Psoas muscle (tissue), 8 donors: Measurements from ENCODE around the gene KRTCAP2. TPM values are rescaled to one million over a fixed set of nuclear protein-coding genes. Genes with fewer than 3 reads are reported as not detected.

Experiments
- ATAC-seq, 4 donors: fragments of 200-7000 bp; cut with Tn5 transposase; one replicate each; pipeline ENCODE4 v1.9.1; 2020; ENCODE audit warnings: moderate library complexity in 3 of 4, mild to moderate bottlenecking in 2 of 4
- DNase-seq, 2 donors: peaks; one replicate each; pipeline ENCODE4 v3.0.0-alpha.2; 2020
- H3K27ac ChIP-seq: fragments of 200-600 bp; one replicate; pipeline ENCODE4 v1.8.0; 2022
- H3K27me3 ChIP-seq, 3 donors: fragments of 200-600 bp in 1 of 3; one replicate each; pipeline versions ENCODE4 v1.6.1 to v1.8.0; 2013 to 2022; ENCODE audit warnings: low read length in 2 of 3, mild to moderate bottlenecking in 2 of 3, moderate library complexity in 1 of 3; ENCODE audit not compliant: insufficient read depth in 3 of 3
- H3K36me3 ChIP-seq, 2 donors: fragments of 200-600 bp in 1 of 2; one replicate each; pipeline versions ENCODE4 v1.6.1 to v1.8.0; 2013 to 2022; ENCODE audit warnings: low read depth in 1 of 2, mild to moderate bottlenecking in 1 of 2, moderate library complexity in 1 of 2; ENCODE audit not compliant: insufficient read depth in 1 of 2
- H3K4me1 ChIP-seq: fragments of 200-600 bp; one replicate; pipeline ENCODE4 v1.8.0; 2022
- H3K4me3 ChIP-seq: fragments of 200-600 bp; one replicate; pipeline ENCODE4 v1.8.0; 2022; ENCODE audit warnings: mild to moderate bottlenecking
- H3K9me3 ChIP-seq: fragments of 200-600 bp; one replicate; pipeline ENCODE4 v1.8.0; 2022
- WGBS, 3 donors: extraction: QIAGEN DNeasy Blood & Tissue Kit; methylation state at CpG; one replicate each; pipeline versions ENCODE4 v1.1.6 to v1.1.7; 2013; 5-methylcytosine and 5-hydroxymethylcytosine counted together
- intact Hi-C, 2 donors: fragments of 100-400 bp; cut with DNase I; formaldehyde crosslinking; loops; one replicate each; pipeline versions ENCODE4 v1.11.0 to v1.14.2; 2022
- polyA plus RNA-seq, 3 donors: library from polyadenylated mRNA; stranded (reverse); fragments of 200-250 nt; gene quantifications; one replicate each; pipeline ENCODE4 v1.2.3, GENCODE V29; 2013
- total RNA-seq, 4 donors: library from RNA; stranded (reverse); fragmentation: NEBNext Ultra II Directional in 2 of 4; extraction: Animal tissue kit (Norgen Biotek cat#: 25700) in 2 of 4; gene quantifications; one replicate each; pipeline versions ENCODE4 v1.2.1 to v1.2.4, GENCODE V29; 2021 to 2023
- TF ChIP-seq, protein P1 (sequence below): fragments of 200-600 bp; IDR thresholded peaks from one replicate; pipeline ENCODE4 v1.8.0; 2022; ENCODE audit warnings: antibody characterized with exemption
- donor health status: healthy with polysubstance abuse.
- donor health status: DM: no; HTN: no; CAD: no; lungs with moderate emphysema.
- donor health status: Bipolar disorder and iron deficiency.
- donor health status: healthy.
- donor health status: DM: yes; HTN: yes; CAD: no.
- donor health status: DM: no; HTN: no; CAD: no.
- donor health status: DM: no; HTN: no; CAD: no.
- donor health status: DM: yes; HTN: yes; CAD: no.

KRTCAP2 gene
- total and polyA plus RNA-seq, 7 donors, result 115 to 171 (median 137) TPM

DNA sequence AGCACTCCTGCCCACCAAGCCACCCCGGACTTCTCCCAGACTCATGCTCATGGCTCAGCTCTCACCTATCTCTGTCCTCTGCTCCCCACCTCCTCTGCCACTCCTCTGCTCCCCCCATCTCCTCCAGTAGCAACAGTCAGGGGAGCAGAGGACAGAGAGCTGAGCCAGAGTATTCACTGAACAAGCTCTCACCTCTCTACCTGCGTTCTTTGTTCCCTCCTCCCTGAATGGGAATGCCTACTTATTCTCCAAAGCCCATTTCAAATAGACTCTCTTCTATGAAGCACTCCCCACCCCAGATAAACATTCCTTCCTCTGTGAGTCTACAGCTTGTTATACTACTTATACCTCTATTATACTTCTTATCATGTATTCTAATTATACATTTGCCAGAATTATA, 51.9 kb downstream of the KRTCAP2 start:
- 82 to 95% (median 83%) methylated on average over 2 of the region's 2 CpGs for WGBS, 3 donors
- Histone ChIP-seq H3K4me3 (no peak overlapping the region), H3K27ac (no peak overlapping the region), H3K27me3 (peaks cover 0 to 3% (median 0%) of the 10 kb centered on the region in 3 donors), H3K36me3 (no peaks in the 10 kb centered on the region), H3K4me1 (peaks cover 4% of the 10 kb centered on the region), H3K9me3 (no peaks in the 10 kb centered on the region)
- ATAC-seq, result no peak
- TF ChIP-seq, protein P1, sequence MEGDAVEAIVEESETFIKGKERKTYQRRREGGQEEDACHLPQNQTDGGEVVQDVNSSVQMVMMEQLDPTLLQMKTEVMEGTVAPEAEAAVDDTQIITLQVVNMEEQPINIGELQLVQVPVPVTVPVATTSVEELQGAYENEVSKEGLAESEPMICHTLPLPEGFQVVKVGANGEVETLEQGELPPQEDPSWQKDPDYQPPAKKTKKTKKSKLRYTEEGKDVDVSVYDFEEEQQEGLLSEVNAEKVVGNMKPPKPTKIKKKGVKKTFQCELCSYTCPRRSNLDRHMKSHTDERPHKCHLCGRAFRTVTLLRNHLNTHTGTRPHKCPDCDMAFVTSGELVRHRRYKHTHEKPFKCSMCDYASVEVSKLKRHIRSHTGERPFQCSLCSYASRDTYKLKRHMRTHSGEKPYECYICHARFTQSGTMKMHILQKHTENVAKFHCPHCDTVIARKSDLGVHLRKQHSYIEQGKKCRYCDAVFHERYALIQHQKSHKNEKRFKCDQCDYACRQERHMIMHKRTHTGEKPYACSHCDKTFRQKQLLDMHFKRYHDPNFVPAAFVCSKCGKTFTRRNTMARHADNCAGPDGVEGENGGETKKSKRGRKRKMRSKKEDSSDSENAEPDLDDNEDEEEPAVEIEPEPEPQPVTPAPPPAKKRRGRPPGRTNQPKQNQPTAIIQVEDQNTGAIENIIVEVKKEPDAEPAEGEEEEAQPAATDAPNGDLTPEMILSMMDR, result no peak
- DNase-seq, result no peak
- intact Hi-C loops, result no loop called here

DNA sequence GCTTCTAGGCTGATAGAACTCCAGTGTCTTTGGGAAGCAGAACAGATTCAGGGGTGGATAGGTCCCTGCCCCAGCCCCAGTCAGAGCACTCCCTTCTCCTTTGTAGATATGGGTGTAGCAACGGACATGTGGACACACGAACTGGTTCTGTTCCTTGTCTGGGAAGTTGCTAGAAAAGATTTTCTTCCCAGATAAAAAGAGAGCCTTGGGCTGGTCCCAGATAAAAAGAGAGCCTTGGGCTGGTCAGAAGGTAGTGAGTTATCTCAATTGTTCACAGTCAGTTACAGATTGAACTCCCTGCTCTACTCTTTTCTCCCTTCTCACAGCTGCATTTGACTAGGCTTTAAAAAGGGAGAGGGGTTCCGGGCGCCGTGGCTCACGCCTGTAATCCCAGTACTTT, 52.9 kb downstream of the KRTCAP2 start:
- H3K4me3 ChIP-seq, result no peak overlapping the region
- no peak for DNase-seq
- ATAC-seq, result no peak
- H3K27me3 ChIP-seq, result no peaks in the 10 kb centered on the region
- H3K4me1 ChIP-seq, result no peaks in the 10 kb centered on the region
- H3K9me3 ChIP-seq, result no peaks in the 10 kb centered on the region
- H3K27ac ChIP-seq, result no peak overlapping the region
- intact Hi-C loops, result no loop called here
- no peaks in the 10 kb centered on the region for H3K36me3 ChIP-seq
- 47 to 58% (median 55%) methylated on average over 6 of the region's 6 CpGs for WGBS, 3 donors
- TF ChIP-seq, protein P1, result no peak

Other genes starting within 250 kb of the KRTCAP2 start
- gene PMVK, start 236.6 kb downstream of the KRTCAP2 start, total RNA-seq, result 10 to 100 TPM; 17.0 to 30.5 (median 22.3) TPM
- 10 to 100 TPM; 23.3 to 35.6 (median 30.5) TPM for gene PMVK, start 236.6 kb downstream of the KRTCAP2 start, polyA plus RNA-seq
- 100 to 1,000 TPM in 2 of 4 donors, 10 to 100 TPM in 2; 76.5 to 149 (median 104) TPM for gene PBXIP1, start 217.2 kb downstream of the KRTCAP2 start, total RNA-seq
- gene PBXIP1, start 217.2 kb downstream of the KRTCAP2 start, polyA plus RNA-seq, result 10 to 100 TPM; 13.6 to 79.6 (median 54.8) TPM
- gene PYGO2, start 211.5 kb downstream of the KRTCAP2 start, total RNA-seq, result 10 to 100 TPM; 14.5 to 23.0 (median 17.4) TPM
- gene PYGO2, start 211.5 kb downstream of the KRTCAP2 start, polyA plus RNA-seq, result 10 to 100 TPM; 13.1 to 24.0 (median 14.5) TPM
- gene SHC1, start 202.6 kb downstream of the KRTCAP2 start, total RNA-seq, result 10 to 100 TPM; 52.3 to 87.2 (median 82.8) TPM
- gene SHC1, start 202.6 kb downstream of the KRTCAP2 start, polyA plus RNA-seq, result 10 to 100 TPM; 33.2 to 67.3 (median 43.8) TPM
- 10 to 100 TPM in 1 of 4 donors, 1 to 10 TPM in 3; 5.5 to 13.8 (median 6.9) TPM for gene CKS1B, start 198.6 kb downstream of the KRTCAP2 start, total RNA-seq
- gene CKS1B, start 198.6 kb downstream of the KRTCAP2 start, polyA plus RNA-seq, result 10 to 100 TPM; 12.1 to 48.1 (median 30.1) TPM
- gene FLAD1, start 190.0 kb downstream of the KRTCAP2 start, total RNA-seq, result 10 to 100 TPM; 24.5 to 39.4 (median 30.4) TPM
- gene FLAD1, start 190.0 kb downstream of the KRTCAP2 start, polyA plus RNA-seq, result 10 to 100 TPM; 32.4 to 52.7 (median 51.6) TPM
- gene LENEP, start 179.7 kb downstream of the KRTCAP2 start, total RNA-seq, result not detected
- not detected for gene LENEP, start 179.7 kb downstream of the KRTCAP2 start, polyA plus RNA-seq
- 10 to 100 TPM; 34.6 to 97.9 (median 70.9) TPM for gene ZBTB7B, start 170.5 kb downstream of the KRTCAP2 start, total RNA-seq
- 10 to 100 TPM; 20.2 to 55.5 (median 48.7) TPM for gene ZBTB7B, start 170.5 kb downstream of the KRTCAP2 start, polyA plus RNA-seq
- under 1 TPM in 2 of 4 donors, not detected in 2; 0.19 to 0.56 TPM for gene DCST2, start 139.5 kb downstream of the KRTCAP2 start, total RNA-seq
- gene DCST2, start 139.5 kb downstream of the KRTCAP2 start, polyA plus RNA-seq, result under 1 TPM; 0.04 to 0.38 (median 0.07) TPM
- gene DCST1, start 139.5 kb downstream of the KRTCAP2 start, total RNA-seq, result under 1 TPM in 2 of 4 donors, not detected in 2; 0.12 to 0.34 TPM
- gene DCST1, start 139.5 kb downstream of the KRTCAP2 start, polyA plus RNA-seq, result not detected
- gene ADAM15, start 122.0 kb downstream of the KRTCAP2 start, total RNA-seq, result 10 to 100 TPM; 38.4 to 50.9 (median 49.3) TPM
- 10 to 100 TPM; 33.2 to 45.4 (median 41.0) TPM for gene ADAM15, start 122.0 kb downstream of the KRTCAP2 start, polyA plus RNA-seq
- 1 to 10 TPM in 1 of 4 donors, under 1 TPM in 3; 0.69 to 1.1 (median 0.77) TPM for gene EFNA4, start 109.6 kb downstream of the KRTCAP2 start, total RNA-seq
- gene EFNA4, start 109.6 kb downstream of the KRTCAP2 start, polyA plus RNA-seq, result 1 to 10 TPM in 2 of 3 donors, under 1 TPM in 1; 0.39 to 1.3 (median 1.2) TPM
- gene EFNA3, start 94.5 kb downstream of the KRTCAP2 start, total RNA-seq, result under 1 TPM in 3 of 4 donors, not detected in 1; 0.32 to 0.69 (median 0.57) TPM
- gene EFNA3, start 94.5 kb downstream of the KRTCAP2 start, polyA plus RNA-seq, result under 1 TPM; 0.17 to 1.00 (median 0.39) TPM
- 10 to 100 TPM; 11.4 to 42.6 (median 33.0) TPM for gene EFNA1, start 45.4 kb downstream of the KRTCAP2 start, total RNA-seq
- gene EFNA1, start 45.4 kb downstream of the KRTCAP2 start, polyA plus RNA-seq, result 10 to 100 TPM in 2 of 3 donors, 1 to 10 TPM in 1; 5.5 to 15.0 (median 12.4) TPM
- 1 to 10 TPM; 6.7 to 8.4 (median 7.8) TPM for gene SLC50A1, start 37.5 kb downstream of the KRTCAP2 start, total RNA-seq
- gene SLC50A1, start 37.5 kb downstream of the KRTCAP2 start, polyA plus RNA-seq, result 10 to 100 TPM in 2 of 3 donors, 1 to 10 TPM in 1; 7.5 to 16.2 (median 10.8) TPM
- gene DPM3, start 32.8 kb downstream of the KRTCAP2 start, total RNA-seq, result 10 to 100 TPM; 47.0 to 54.5 (median 50.0) TPM
- 100 to 1,000 TPM; 110 to 123 (median 122) TPM for gene DPM3, start 32.8 kb downstream of the KRTCAP2 start, polyA plus RNA-seq
- under 1 TPM in 2 of 4 donors, not detected in 2; 0.15 to 0.16 TPM for gene TRIM46, start 545 bp upstream of the KRTCAP2 start, total RNA-seq
- under 1 TPM in 2 of 3 donors, not detected in 1; 0.03 TPM for gene TRIM46, start 545 bp upstream of the KRTCAP2 start, polyA plus RNA-seq
- 1 to 10 TPM; 3.1 to 8.1 (median 4.5) TPM for gene THBS3, start 34.6 kb upstream of the KRTCAP2 start, total RNA-seq
- gene THBS3, start 34.6 kb upstream of the KRTCAP2 start, polyA plus RNA-seq, result 1 to 10 TPM; 2.8 to 3.5 (median 2.8) TPM
- gene MTX1, start 35.4 kb upstream of the KRTCAP2 start, total RNA-seq, result 10 to 100 TPM in 3 of 4 donors, 1 to 10 TPM in 1; 8.1 to 17.7 (median 14.0) TPM
- gene MTX1, start 35.4 kb upstream of the KRTCAP2 start, polyA plus RNA-seq, result 10 to 100 TPM; 25.8 to 47.1 (median 27.4) TPM
- 10 to 100 TPM; 20.6 to 28.8 (median 23.8) TPM for gene ENTREP3, start 82.2 kb upstream of the KRTCAP2 start, total RNA-seq
- gene ENTREP3, start 82.2 kb upstream of the KRTCAP2 start, polyA plus RNA-seq, result 10 to 100 TPM; 17.6 to 61.3 (median 21.2) TPM
- gene SCAMP3, start 89.1 kb upstream of the KRTCAP2 start, total RNA-seq, result 10 to 100 TPM; 49.5 to 70.7 (median 57.2) TPM
- 100 to 1,000 TPM in 2 of 3 donors, 10 to 100 TPM in 1; 75.0 to 159 (median 108) TPM for gene SCAMP3, start 89.1 kb upstream of the KRTCAP2 start, polyA plus RNA-seq
- 10 to 100 TPM; 11.7 to 28.5 (median 22.7) TPM for gene CLK2, start 100.2 kb upstream of the KRTCAP2 start, total RNA-seq
- 10 to 100 TPM; 15.2 to 20.9 (median 15.3) TPM for gene CLK2, start 100.2 kb upstream of the KRTCAP2 start, polyA plus RNA-seq
- under 1 TPM in 3 of 4 donors, not detected in 1; 0.27 to 0.82 (median 0.32) TPM for gene HCN3, start 104.2 kb upstream of the KRTCAP2 start, total RNA-seq
- gene HCN3, start 104.2 kb upstream of the KRTCAP2 start, polyA plus RNA-seq, result under 1 TPM; 0.38 to 0.97 (median 0.52) TPM
- not detected for gene PKLR, start 128.1 kb upstream of the KRTCAP2 start, total RNA-seq
- under 1 TPM in 1 of 3 donors, not detected in 2; 0.01 TPM for gene PKLR, start 128.1 kb upstream of the KRTCAP2 start, polyA plus RNA-seq
- 10 to 100 TPM; 46.2 to 60.8 (median 48.8) TPM for gene FDPS, start 135.6 kb upstream of the KRTCAP2 start, total RNA-seq
- 10 to 100 TPM; 53.7 to 85.2 (median 54.9) TPM for gene FDPS, start 135.6 kb upstream of the KRTCAP2 start, polyA plus RNA-seq
- 10 to 100 TPM in 1 of 4 donors, 1 to 10 TPM in 3; 6.5 to 14.2 (median 8.7) TPM for gene RUSC1, start 147.6 kb upstream of the KRTCAP2 start, total RNA-seq
- gene RUSC1, start 147.6 kb upstream of the KRTCAP2 start, polyA plus RNA-seq, result 10 to 100 TPM; 10.3 to 21.6 (median 16.4) TPM